Activated naive CD4-positive, alpha-beta T cell treated with anti-CD3 and anti-CD28 coated beads, Interleukin-2, amount 10 ng/mL, durations not matched to agents 7 days and 5 days (primary cell): Measurements from ENCODE around the gene FSIP1.

Source experiments
- CTCF ChIA-PET: fragments of 350-600 bp; sonication (Branson Sonifier 250); formaldehyde crosslinking; loops from one replicate; lab custom pipeline; 2021; ENCODE audit warnings: antibody characterized with exemption; lab: Charles Lee
- DNase-seq: peaks from one replicate; pipeline ENCODE4 v3.0.0-alpha.2; 2020
- H3K27ac Mint-ChIP-seq: one replicate; pipeline ENCODE4 v1.8.0; 2021; ENCODE audit warnings: mild to moderate bottlenecking, moderate library complexity, mixed read lengths
- H3K27me3 Mint-ChIP-seq: one replicate; pipeline ENCODE4 v1.8.0; 2021; ENCODE audit warnings: mild to moderate bottlenecking, mixed read lengths
- H3K36me3 Mint-ChIP-seq: one replicate; pipeline ENCODE4 v1.8.0; 2021; ENCODE audit warnings: mixed read lengths
- H3K4me1 Mint-ChIP-seq: one replicate; pipeline ENCODE4 v1.8.0; 2021; ENCODE audit warnings: mixed read lengths
- H3K4me3 Mint-ChIP-seq: one replicate; pipeline ENCODE4 v1.8.0; 2021; ENCODE audit warnings: mild to moderate bottlenecking, moderate library complexity, mixed read lengths
- H3K9me3 Mint-ChIP-seq: one replicate; pipeline ENCODE4 v1.8.0; 2021; ENCODE audit warnings: mixed read lengths

Gene FSIP1

GRCh38 chr15:39668457-39668856 is 114.2 kb downstream of the FSIP1 start:
- Mint-ChIP-seq H3K27me3 (peaks cover 14% of the 10 kb centered on the region), H3K4me1 (no peaks in the 10 kb centered on the region), H3K4me3 (no peak overlapping the region), H3K36me3 (no peaks in the 10 kb centered on the region), H3K27ac (no peak overlapping the region), H3K9me3 (no peaks in the 10 kb centered on the region)
- DNase-seq: no peak
- CTCF ChIA-PET: interaction anchor here (0.8 to 1.1 kb wide), 2 partner anchors 16 to 18 kb away, joined by 3 to 4 read pairs; no protein-coding TSS in a partner anchor

DNA sequence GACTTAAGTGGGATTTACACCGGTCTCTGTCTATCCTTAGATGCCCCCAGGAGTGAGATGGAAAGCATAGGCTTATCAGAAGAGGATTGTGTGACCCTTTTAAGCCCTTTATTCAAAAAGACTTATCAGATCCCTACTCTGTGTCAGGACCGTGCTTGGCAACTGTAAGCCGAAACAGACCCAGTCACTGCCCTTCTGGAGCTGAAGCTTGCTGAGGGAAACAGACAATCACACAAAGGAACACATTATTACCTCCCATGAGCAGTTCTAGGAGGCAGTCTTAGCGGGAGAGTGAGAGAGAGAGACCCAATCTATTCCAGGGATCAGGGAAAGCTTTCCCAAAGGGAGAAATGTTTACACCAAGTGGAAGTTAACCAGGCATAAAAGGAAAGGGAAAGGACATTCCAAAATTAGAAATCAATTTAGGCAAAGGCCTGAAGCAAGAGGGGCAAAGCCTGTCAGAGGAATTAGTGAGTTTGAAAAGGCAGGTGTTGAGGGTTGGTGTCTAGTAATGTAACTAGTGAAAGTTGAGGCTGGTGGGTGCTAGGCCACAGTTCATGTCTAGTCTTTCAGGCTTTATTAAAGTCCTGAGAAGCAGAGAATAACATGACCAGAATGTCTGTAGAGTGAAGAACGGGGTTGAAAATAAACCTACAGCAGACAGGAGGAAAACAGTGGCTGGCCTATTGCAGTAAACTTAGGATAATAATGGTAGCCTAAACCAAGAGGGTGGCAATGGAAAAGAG is 115.1 kb downstream of the FSIP1 start:
- Mint-ChIP-seq H3K4me1 (no peaks in the 10 kb centered on the region), H3K36me3 (no peaks in the 10 kb centered on the region), H3K27me3 (peaks cover 14% of the 10 kb centered on the region), H3K27ac (no peak overlapping the region), H3K9me3 (no peaks in the 10 kb centered on the region), H3K4me3 (no peak overlapping the region)
- CTCF ChIA-PET: interaction anchor here (1.6 kb wide), 1 partner anchor 18 kb away, joined by 4 read pairs; no protein-coding TSS in a partner anchor
- no peak for DNase-seq

GRCh38 chr15:39666677-39667076 is 116.0 kb downstream of the FSIP1 start:
- CTCF ChIA-PET: interaction anchor here (1.0 to 1.6 kb wide), 2 partner anchors 19 to 72 kb away, joined by 3 to 4 read pairs; no protein-coding TSS in a partner anchor
- no peak for DNase-seq
- Mint-ChIP-seq H3K4me1 (no peaks in the 10 kb centered on the region), H3K27me3 (peaks cover 14% of the 10 kb centered on the region), H3K27ac (no peak overlapping the region), H3K36me3 (no peaks in the 10 kb centered on the region), H3K4me3 (no peak overlapping the region), H3K9me3 (no peaks in the 10 kb centered on the region)

DNA sequence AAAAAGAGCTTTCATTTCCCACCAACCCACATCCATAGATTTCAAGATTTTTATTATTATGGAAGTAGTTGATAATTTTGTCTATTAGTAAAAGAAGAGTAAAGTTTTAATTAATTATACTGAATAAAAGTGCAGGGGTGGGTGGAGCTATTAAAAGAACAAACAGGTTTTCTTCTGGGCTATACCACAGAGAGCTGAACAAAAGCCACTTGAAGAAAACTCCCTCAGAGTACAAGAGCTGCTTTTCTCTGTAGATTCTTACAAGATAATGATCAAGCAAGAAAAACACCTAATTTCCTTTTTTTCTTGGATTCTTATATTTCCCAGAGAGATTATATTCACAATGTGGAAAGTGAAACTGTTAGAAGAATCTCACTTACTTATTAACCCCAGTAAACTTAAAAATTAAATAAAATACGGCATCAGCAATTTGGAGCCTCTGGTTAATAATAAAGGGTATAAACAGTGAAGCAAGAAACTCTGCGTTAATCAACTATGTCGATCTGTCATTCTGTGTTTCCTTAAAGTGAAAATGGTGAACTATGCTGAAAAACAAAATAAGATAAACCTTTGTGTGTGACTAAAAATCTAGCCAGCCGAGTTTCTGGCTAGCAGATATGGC is 116.9 kb downstream of the FSIP1 start:
- no peak overlapping the region for H3K4me3 Mint-ChIP-seq
- H3K27me3 Mint-ChIP-seq: peaks cover 13% of the 10 kb centered on the region
- CTCF ChIA-PET: interaction anchor here (0.8 to 1.6 kb wide), 4 partner anchors 13 to 82 kb away, joined by 3 to 4 read pairs (median 4); no protein-coding TSS in a partner anchor
- H3K4me1 Mint-ChIP-seq: no peaks in the 10 kb centered on the region
- no peak for DNase-seq
- no peak overlapping the region for H3K27ac Mint-ChIP-seq
- no peaks in the 10 kb centered on the region for H3K36me3 Mint-ChIP-seq
- no peaks in the 10 kb centered on the region for H3K9me3 Mint-ChIP-seq

GRCh38 chr15:39663704-39664250 is 118.9 kb downstream of the FSIP1 start:
- Mint-ChIP-seq H3K4me1 (no peaks in the 10 kb centered on the region), H3K36me3 (no peaks in the 10 kb centered on the region)
- CTCF ChIA-PET: interaction anchor here (1.4 to 1.5 kb wide), 2 partner anchors 20 to 93 kb away, joined by 3 to 6 read pairs; no protein-coding TSS in a partner anchor

DNA sequence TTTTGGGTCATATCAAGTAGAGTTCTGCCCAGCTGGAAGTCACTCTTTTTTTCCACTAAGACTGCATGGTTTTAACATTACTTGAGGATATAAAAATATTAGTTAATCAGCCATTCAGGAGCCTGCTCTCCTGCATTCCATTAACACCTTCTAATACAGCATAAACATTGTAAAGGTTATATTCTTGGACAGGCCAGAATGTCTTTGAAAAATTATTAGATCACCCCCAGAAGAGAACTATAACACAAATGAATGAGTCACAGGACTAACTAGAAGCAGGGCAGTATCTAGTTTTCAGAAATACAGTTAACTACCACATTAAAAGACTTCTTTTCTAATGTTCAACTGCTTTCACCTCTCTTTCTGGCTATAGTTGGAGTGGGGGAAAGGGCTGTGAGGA is 120.9 kb downstream of the FSIP1 start:
- H3K4me3 Mint-ChIP-seq: no peak overlapping the region
- H3K9me3 Mint-ChIP-seq: no peaks in the 10 kb centered on the region

More at GRCh38 chr15:39663704-39664250, 118.9 kb downstream of the FSIP1 start:
- Mint-ChIP-seq H3K27ac (no peak overlapping the region), H3K9me3 (no peaks in the 10 kb centered on the region), H3K4me3 (no peak overlapping the region), H3K27me3 (peaks cover 22% of the 10 kb centered on the region)
- no peak for DNase-seq

GRCh38 chr15:39658740-39659139 is 123.9 kb downstream of the FSIP1 start:
- Mint-ChIP-seq H3K27me3 (peaks cover 24% of the 10 kb centered on the region), H3K36me3 (no peaks in the 10 kb centered on the region), H3K9me3 (no peaks in the 10 kb centered on the region), H3K4me3 (no peak overlapping the region), H3K4me1 (no peaks in the 10 kb centered on the region), H3K27ac (no peak overlapping the region)
- CTCF ChIA-PET: no interaction called here
- DNase-seq: no peak

More for the DNA sequence above, 120.9 kb downstream of the FSIP1 start:
- no peak for DNase-seq
- H3K27ac Mint-ChIP-seq: no peak overlapping the region
- peaks cover 27% of the 10 kb centered on the region for H3K27me3 Mint-ChIP-seq
- no peaks in the 10 kb centered on the region for H3K4me1 Mint-ChIP-seq
- H3K36me3 Mint-ChIP-seq: no peaks in the 10 kb centered on the region
- CTCF ChIA-PET: interaction anchor here (1.2 kb wide), 1 partner anchor 82 kb away, joined by 3 read pairs; no protein-coding TSS in a partner anchor

- DNase-seq: no peak
- Mint-ChIP-seq H3K27me3 (peaks cover 24% of the 10 kb centered on the region), H3K4me1 (no peaks in the 10 kb centered on the region), H3K9me3 (no peaks in the 10 kb centered on the region), H3K4me3 (no peak overlapping the region), H3K36me3 (no peaks in the 10 kb centered on the region), H3K27ac (no peak overlapping the region)
- CTCF ChIA-PET: no interaction called here
Observed at GRCh38 chr15:39657668-39658067, 125.0 kb downstream of the FSIP1 start.

DNA sequence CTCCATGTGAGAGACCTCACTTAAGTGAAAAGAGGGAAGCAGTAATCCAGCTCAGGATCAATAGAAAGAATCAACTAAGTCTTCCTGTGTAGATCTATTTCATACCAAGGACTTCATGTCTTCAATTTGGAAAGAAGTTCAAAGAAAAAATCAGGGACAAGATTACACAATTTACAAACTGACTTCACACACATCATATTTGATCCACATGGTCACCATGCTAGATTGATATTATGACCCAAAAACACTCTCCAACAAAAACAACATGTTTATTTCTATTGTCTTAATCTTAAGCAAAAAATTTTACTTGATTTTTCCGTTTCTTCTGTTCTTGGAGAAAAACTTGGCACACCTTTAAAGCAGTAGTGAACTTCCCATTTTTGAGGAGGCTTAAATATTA is 125.5 kb downstream of the FSIP1 start:
- no peaks in the 10 kb centered on the region for H3K36me3 Mint-ChIP-seq
- H3K4me1 Mint-ChIP-seq: no peaks in the 10 kb centered on the region
- peaks cover 23% of the 10 kb centered on the region for H3K27me3 Mint-ChIP-seq
- CTCF ChIA-PET: interaction anchor here (1.0 kb wide), 1 partner anchor 29 kb away, joined by 3 read pairs; no protein-coding TSS in a partner anchor
- DNase-seq: no peak
- H3K4me3 Mint-ChIP-seq: no peak overlapping the region
- H3K27ac Mint-ChIP-seq: no peak overlapping the region
- H3K9me3 Mint-ChIP-seq: no peaks in the 10 kb centered on the region

DNA sequence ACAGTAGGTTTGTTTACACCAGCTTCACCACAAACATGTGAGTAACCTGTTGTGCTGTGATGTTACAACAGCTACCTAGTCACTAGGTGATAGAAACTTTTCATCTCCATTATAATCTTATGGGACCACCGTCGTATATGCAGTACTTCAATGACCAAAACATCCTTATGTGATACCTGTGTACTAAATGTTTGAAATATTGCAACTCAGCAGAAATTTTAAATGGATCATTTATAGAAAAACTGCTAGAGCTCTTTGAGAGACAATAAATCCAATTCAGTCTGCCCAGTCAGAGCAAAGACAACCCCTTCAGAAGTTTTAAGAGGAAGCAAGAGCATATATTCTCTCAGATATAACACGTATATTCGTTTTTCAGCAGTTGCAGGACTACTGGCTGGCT is 128.3 kb downstream of the FSIP1 start:
- Mint-ChIP-seq H3K4me3 (no peak overlapping the region), H3K36me3 (no peaks in the 10 kb centered on the region), H3K27me3 (peaks cover 21% of the 10 kb centered on the region), H3K9me3 (no peaks in the 10 kb centered on the region), H3K4me1 (no peaks in the 10 kb centered on the region), H3K27ac (no peak overlapping the region)
- CTCF ChIA-PET: no interaction called here
- no peak for DNase-seq

- H3K4me3 Mint-ChIP-seq: no peak overlapping the region
Observed at GRCh38 chr15:39651881-39652280, 130.8 kb downstream of the FSIP1 start.

GRCh38 chr15:39651295-39651694 is 131.3 kb downstream of the FSIP1 start:
- H3K4me1 Mint-ChIP-seq: peaks cover 3% of the 10 kb centered on the region
- H3K4me3 Mint-ChIP-seq: no peak overlapping the region
- DNase-seq: no peak
- H3K27ac Mint-ChIP-seq: no peak overlapping the region
- CTCF ChIA-PET: no interaction called here
- no peaks in the 10 kb centered on the region for H3K9me3 Mint-ChIP-seq
- H3K36me3 Mint-ChIP-seq: no peaks in the 10 kb centered on the region
- peaks cover 24% of the 10 kb centered on the region for H3K27me3 Mint-ChIP-seq

More at GRCh38 chr15:39651881-39652280, 130.8 kb downstream of the FSIP1 start:
- no peaks in the 10 kb centered on the region for H3K9me3 Mint-ChIP-seq
- CTCF ChIA-PET: interaction anchor here (1.2 kb wide), 1 partner anchor 57 kb away, joined by 3 read pairs; no protein-coding TSS in a partner anchor
- DNase-seq: no peak
- H3K36me3 Mint-ChIP-seq: no peaks in the 10 kb centered on the region
- peaks cover 2% of the 10 kb centered on the region for H3K4me1 Mint-ChIP-seq
- no peak overlapping the region for H3K27ac Mint-ChIP-seq
- peaks cover 24% of the 10 kb centered on the region for H3K27me3 Mint-ChIP-seq

- CTCF ChIA-PET: no interaction called here
- Mint-ChIP-seq H3K27me3 (peaks cover 31% of the 10 kb centered on the region), H3K4me3 (no peak overlapping the region), H3K36me3 (no peaks in the 10 kb centered on the region), H3K9me3 (no peaks in the 10 kb centered on the region), H3K4me1 (peaks cover 3% of the 10 kb centered on the region), H3K27ac (no peak overlapping the region)
- no peak for DNase-seq
Observed at GRCh38 chr15:39649757-39650156, 132.9 kb downstream of the FSIP1 start.

DNA sequence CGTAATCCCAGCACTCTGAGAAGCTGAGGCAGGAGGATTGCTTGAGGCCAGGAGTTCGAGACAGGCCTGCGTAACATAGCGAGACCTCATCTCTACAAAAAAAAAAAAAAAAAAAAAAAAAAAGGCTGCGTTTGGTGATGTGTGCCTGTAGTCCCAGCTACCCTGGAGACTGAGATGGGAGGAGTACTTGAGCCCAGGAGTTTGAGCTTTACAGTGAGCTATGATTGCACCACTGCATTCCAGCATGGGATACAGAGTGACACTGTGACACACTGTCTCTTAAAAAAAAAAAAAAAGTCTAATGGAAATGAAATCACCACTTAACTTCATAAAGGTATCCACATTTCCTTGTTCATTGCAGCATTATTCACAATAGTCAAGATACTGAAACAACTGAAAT is 136.2 kb downstream of the FSIP1 start:
- Mint-ChIP-seq H3K27ac (no peak overlapping the region), H3K9me3 (no peaks in the 10 kb centered on the region), H3K4me1 (peaks cover 6% of the 10 kb centered on the region), H3K4me3 (no peak overlapping the region), H3K27me3 (peaks cover 36% of the 10 kb centered on the region), H3K36me3 (no peaks in the 10 kb centered on the region)
- no peak for DNase-seq
- CTCF ChIA-PET: no interaction called here
